Smooth muscle cell (in vitro differentiated cells): Measurements from ENCODE around the gene ATAD3B. TPM values are rescaled to one million over a fixed set of nuclear protein-coding genes. Genes with fewer than 3 reads are reported as not detected.

Experiments used
- DNase-seq: peaks from one replicate; lab custom pipeline; 2025; ENCODE audit not compliant: unreplicated experiment; lab: John Stamatoyannopoulos, UW
- H2AFZ ChIP-seq: fragments of 200-600 bp; sonication (generic); 2 replicates; pipeline ENCODE4 v1.6.0; 2016; ENCODE audit warnings: antibody characterized with exemption, low read depth, mild to moderate bottlenecking
- H3F3A ChIP-seq: fragments of 200-600 bp; sonication (generic); 2 replicates; pipeline ENCODE4 v1.6.0; 2017; ENCODE audit warnings: antibody characterized with exemption, low read depth
- H3K27ac ChIP-seq: fragments of 200-600 bp; sonication (generic); 2 replicates; pipeline ENCODE4 v1.5.1; 2016; ENCODE audit warnings: low read depth, mild to moderate bottlenecking
- H3K27me3 ChIP-seq: fragments of 200-600 bp; sonication (generic); 2 replicates; pipeline ENCODE4 v1.6.1; 2016; ENCODE audit warnings: low read depth, mild to moderate bottlenecking
- H3K36me3 ChIP-seq: fragments of 200-600 bp; sonication (generic); 2 replicates; pipeline ENCODE4 v1.5.1; 2016; ENCODE audit warnings: low read depth
- H3K4me1 ChIP-seq: fragments of 200-600 bp; sonication (generic); 2 replicates; pipeline ENCODE4 v1.5.1; 2016; ENCODE audit warnings: low read depth
- H3K4me2 ChIP-seq: fragments of 200-600 bp; sonication (generic); 2 replicates; pipeline ENCODE4 v1.6.0; 2016; ENCODE audit warnings: mild to moderate bottlenecking
- H3K4me3 ChIP-seq: fragments of 200-600 bp; sonication (generic); 2 replicates; pipeline ENCODE4 v1.5.1; 2016; ENCODE audit warnings: mild to moderate bottlenecking
- H3K79me2 ChIP-seq: fragments of 200-600 bp; sonication (generic); 2 replicates; pipeline ENCODE4 v1.6.0; 2016; ENCODE audit warnings: low read depth, mild to moderate bottlenecking
- H3K9ac ChIP-seq: fragments of 200-600 bp; sonication (generic); 2 replicates; pipeline ENCODE4 v1.6.0; 2016; ENCODE audit warnings: low read depth
- H3K9me3 ChIP-seq: fragments of 200-600 bp; sonication (generic); replicated peaks from 2 replicates; pipeline ENCODE4 v1.5.1; 2016; ENCODE audit warnings: low read depth
- H4K20me1 ChIP-seq: fragments of 200-600 bp; sonication (generic); 2 replicates; pipeline ENCODE4 v1.6.0; 2016; ENCODE audit warnings: low read depth
- WGBS: methylation state at CpG from one replicate; pipeline ENCODE4 v1.1.7; 2016; ENCODE audit warnings: low lambda C conversion rate; 5-methylcytosine and 5-hydroxymethylcytosine counted together
- polyA plus RNA-seq: library from polyadenylated mRNA; unstranded; fragments of >200 nt; fragmentation: Nextera tagmentation; extraction: Ambion mirVana; gene quantifications from 2 replicates; pipeline ENCODE4 v1.2.1, GENCODE V29; 2016
- total RNA-seq: library from RNA; depleted of rRNA; stranded (reverse); fragments of >200 nt; gene quantifications from 2 replicates; pipeline ENCODE4 v1.2.3, GENCODE V29; 2014
- TF ChIP-seq, protein P1 (sequence below): fragments of 200-600 bp; sonication (generic); IDR thresholded peaks from 2 replicates; pipeline ENCODE4 v1.5.1; 2017; ENCODE audit warnings: borderline replicate concordance, mild to moderate bottlenecking, antibody characterized with exemption; ENCODE audit not compliant: insufficient read depth, poor library complexity, severe bottlenecking

Gene ATAD3B, protein sequence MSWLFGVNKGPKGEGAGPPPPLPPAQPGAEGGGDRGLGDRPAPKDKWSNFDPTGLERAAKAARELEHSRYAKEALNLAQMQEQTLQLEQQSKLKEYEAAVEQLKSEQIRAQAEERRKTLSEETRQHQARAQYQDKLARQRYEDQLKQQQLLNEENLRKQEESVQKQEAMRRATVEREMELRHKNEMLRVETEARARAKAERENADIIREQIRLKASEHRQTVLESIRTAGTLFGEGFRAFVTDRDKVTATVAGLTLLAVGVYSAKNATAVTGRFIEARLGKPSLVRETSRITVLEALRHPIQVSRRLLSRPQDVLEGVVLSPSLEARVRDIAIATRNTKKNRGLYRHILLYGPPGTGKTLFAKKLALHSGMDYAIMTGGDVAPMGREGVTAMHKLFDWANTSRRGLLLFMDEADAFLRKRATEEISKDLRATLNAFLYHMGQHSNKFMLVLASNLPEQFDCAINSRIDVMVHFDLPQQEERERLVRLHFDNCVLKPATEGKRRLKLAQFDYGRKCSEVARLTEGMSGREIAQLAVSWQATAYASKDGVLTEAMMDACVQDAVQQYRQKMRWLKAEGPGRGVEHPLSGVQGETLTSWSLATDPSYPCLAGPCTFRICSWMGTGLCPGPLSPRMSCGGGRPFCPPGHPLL
- total RNA-seq = 6.7 and 8.6 TPM in 2 replicates
- 20.2 and 27.4 TPM in 2 replicates for polyA plus RNA-seq

DNA sequence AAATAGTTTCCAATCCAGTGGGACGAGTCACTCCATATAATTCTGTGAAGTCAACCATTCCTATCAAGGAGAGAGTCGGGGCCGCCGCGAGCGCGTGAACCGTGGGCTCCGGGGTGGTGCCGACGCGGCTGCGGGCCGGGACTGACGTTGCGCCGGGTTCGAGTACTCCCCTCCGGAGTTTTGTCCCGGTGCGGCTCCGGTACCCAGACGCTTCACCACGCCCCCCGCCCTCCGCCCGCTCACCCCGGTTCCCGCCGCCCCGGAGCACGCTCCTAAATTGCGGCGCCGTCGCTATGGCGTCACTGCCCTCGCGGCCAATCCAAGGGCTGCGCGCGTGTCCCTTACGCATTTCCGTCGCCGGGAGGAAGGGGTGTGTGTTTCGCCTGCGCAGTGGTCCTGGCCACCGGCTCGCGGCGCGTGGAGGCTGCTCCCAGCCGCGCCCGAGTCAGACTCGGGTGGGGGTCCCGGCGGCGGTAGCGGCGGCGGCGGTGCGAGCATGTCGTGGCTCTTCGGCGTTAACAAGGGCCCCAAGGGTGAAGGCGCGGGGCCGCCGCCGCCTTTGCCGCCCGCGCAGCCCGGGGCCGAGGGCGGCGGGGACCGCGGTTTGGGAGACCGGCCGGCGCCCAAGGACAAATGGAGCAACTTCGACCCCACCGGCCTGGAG is at the start of gene ATAD3B:
Gene ATAD3B (plus strand): TSS at position 377 of the 664 bp plus-strand sequence. CDS start 120 bp downstream, at position 497.
- H3K36me3 ChIP-seq = no peaks in the 10 kb centered on the region
- peak within 1 kb of the TSS; percentile 61 for H3K27ac ChIP-seq
- peak within 1 kb of the TSS; percentile 95 for H2AFZ ChIP-seq
- H4K20me1 ChIP-seq = peaks cover 17% of the 10 kb centered on the region
- peak within 1 kb of the TSS; percentile 71 for H3K4me3 ChIP-seq
- TF ChIP-seq, protein P1, sequence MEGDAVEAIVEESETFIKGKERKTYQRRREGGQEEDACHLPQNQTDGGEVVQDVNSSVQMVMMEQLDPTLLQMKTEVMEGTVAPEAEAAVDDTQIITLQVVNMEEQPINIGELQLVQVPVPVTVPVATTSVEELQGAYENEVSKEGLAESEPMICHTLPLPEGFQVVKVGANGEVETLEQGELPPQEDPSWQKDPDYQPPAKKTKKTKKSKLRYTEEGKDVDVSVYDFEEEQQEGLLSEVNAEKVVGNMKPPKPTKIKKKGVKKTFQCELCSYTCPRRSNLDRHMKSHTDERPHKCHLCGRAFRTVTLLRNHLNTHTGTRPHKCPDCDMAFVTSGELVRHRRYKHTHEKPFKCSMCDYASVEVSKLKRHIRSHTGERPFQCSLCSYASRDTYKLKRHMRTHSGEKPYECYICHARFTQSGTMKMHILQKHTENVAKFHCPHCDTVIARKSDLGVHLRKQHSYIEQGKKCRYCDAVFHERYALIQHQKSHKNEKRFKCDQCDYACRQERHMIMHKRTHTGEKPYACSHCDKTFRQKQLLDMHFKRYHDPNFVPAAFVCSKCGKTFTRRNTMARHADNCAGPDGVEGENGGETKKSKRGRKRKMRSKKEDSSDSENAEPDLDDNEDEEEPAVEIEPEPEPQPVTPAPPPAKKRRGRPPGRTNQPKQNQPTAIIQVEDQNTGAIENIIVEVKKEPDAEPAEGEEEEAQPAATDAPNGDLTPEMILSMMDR = no peak
- peak; percentile 69 for DNase-seq
- no peaks in the 10 kb centered on the region for H3K27me3 ChIP-seq
- peak within 1 kb of the TSS; percentile 69 for H3K9ac ChIP-seq
- H3K9me3 ChIP-seq = no peaks in the 10 kb centered on the region
- 1% methylated on average over 62 of the region's 87 CpGs for WGBS
- H3K4me2 ChIP-seq = peak within 1 kb of the TSS; percentile 93
- H3F3A ChIP-seq = no peaks in the 10 kb centered on the region
- H3K4me1 ChIP-seq = peaks cover 5% of the 10 kb centered on the region
- peaks cover 33% of the 10 kb centered on the region for H3K79me2 ChIP-seq

DNA sequence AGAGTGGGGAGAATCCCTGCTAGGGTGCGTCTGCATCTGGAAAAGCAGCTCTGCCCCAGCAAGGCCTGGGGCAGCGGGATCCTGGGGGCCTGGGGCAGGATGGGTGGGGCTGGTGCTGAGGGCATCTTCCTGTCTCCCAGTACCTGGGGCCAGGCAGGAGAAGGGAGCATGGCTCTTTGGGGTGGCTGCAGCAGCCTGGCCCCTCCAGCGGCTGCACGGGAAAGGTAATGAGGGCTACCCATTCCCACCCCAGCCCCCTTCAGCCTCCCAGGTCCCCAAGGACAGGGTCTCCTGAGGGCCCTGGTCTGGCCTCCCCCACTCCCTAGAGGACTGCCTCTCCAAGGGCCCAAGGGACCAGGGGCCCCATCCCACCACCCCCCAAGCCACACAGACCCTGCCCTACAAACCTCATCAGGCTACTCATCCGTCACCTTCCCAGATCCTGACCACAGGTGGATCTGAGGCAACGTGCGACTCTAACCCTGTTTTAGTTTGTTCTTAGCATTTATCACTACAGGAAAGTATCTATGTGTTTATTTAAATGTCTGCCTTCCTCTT is 49.6 kb upstream of the ATAD3B start:
- WGBS = 82% methylated on average over 7 of the region's 7 CpGs
- Histone ChIP-seq H3K4me3 (no peak overlapping the region), H3K4me1 (peaks cover 15% of the 10 kb centered on the region), H2AFZ (no peak overlapping the region), H3K9me3 (no peaks in the 10 kb centered on the region), H3K4me2 (peak overlapping the region; percentile 7), H3K36me3 (no peaks in the 10 kb centered on the region), H3F3A (peaks cover 7% of the 10 kb centered on the region), H3K27me3 (no peaks in the 10 kb centered on the region), H3K27ac (peak overlapping the region; percentile 53), H4K20me1 (no peaks in the 10 kb centered on the region), H3K9ac (no peak overlapping the region), H3K79me2 (no peaks in the 10 kb centered on the region)
- TF ChIP-seq, protein P1 = no peak
- no peak for DNase-seq

DNA sequence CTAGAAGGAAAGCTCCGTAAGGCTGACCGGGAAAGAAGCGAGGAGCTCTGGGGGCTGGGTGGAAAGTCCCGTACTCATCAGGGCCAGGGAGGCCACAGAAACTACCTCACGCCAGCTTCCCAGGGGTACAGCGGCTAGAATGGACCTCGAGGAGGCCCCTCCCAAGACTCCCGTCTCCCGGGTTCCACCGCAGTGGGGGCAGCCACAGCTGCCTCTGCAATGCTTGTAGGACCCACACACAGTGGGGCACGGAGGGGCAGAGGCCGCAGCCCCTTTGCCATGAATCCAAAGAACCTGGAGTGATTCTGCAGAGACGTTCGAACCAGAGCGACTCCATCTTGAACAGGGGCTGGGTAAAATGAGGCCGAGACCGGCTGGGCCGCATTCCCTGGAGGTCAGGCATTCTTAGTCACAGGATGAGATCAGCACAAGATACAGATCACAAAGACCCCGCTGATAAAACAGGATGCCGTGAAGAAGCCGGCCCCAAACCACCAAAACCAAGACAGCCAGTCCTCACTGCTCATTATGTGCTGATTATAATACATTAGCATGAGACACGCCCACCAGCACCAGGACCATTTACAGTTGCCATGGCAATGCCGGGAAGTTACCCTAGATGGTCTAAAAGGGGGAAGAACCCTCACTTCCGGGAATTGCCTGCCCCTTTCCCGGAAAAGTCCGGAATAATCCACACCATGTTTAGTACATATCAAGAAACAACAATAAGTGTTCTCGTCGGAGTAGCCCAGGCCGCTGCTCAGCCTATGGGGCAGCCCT is 48.9 kb upstream of the ATAD3B start:
- H3K4me3 ChIP-seq = no peak overlapping the region
- peaks cover 15% of the 10 kb centered on the region for H3K4me1 ChIP-seq
- H3K79me2 ChIP-seq = no peaks in the 10 kb centered on the region
- H3K27me3 ChIP-seq = no peaks in the 10 kb centered on the region
- no peak overlapping the region for H3K9ac ChIP-seq
- DNase-seq = no peak
- H3K9me3 ChIP-seq = no peaks in the 10 kb centered on the region
- no peak overlapping the region for H2AFZ ChIP-seq
- no peaks in the 10 kb centered on the region for H3K36me3 ChIP-seq
- H4K20me1 ChIP-seq = no peaks in the 10 kb centered on the region
- TF ChIP-seq, protein P1 = no peak
- H3F3A ChIP-seq = peaks cover 7% of the 10 kb centered on the region
- 55% methylated on average over 29 of the region's 29 CpGs for WGBS
- H3K4me2 ChIP-seq = peak overlapping the region; percentile 7
- peak overlapping the region; percentile 53 for H3K27ac ChIP-seq
